Stimulated activated CD4-positive, alpha-beta T cell treated with anti-CD3 and anti-CD28 coated beads, Interleukin-1b, Interleukin-23, amount 100 ng/mL, for 48 hours (primary cell): ENCODE results near the gene PPP1R14C.

Experiments used
- DNase-seq: peaks from one replicate; pipeline ENCODE4 v3.0.0-alpha.2; 2020

PPP1R14C gene

GRCh38 chr6:150228072-150228733 lies 85.4 kb downstream of the PPP1R14C start:
- no peak for DNase-seq

- peak; percentile 5 for DNase-seq
Observed at GRCh38 chr6:150229436-150230163, 86.8 kb downstream of the PPP1R14C start.

GRCh38 chr6:150230164-150230561 lies 87.3 kb downstream of the PPP1R14C start:
- no peak for DNase-seq

DNA sequence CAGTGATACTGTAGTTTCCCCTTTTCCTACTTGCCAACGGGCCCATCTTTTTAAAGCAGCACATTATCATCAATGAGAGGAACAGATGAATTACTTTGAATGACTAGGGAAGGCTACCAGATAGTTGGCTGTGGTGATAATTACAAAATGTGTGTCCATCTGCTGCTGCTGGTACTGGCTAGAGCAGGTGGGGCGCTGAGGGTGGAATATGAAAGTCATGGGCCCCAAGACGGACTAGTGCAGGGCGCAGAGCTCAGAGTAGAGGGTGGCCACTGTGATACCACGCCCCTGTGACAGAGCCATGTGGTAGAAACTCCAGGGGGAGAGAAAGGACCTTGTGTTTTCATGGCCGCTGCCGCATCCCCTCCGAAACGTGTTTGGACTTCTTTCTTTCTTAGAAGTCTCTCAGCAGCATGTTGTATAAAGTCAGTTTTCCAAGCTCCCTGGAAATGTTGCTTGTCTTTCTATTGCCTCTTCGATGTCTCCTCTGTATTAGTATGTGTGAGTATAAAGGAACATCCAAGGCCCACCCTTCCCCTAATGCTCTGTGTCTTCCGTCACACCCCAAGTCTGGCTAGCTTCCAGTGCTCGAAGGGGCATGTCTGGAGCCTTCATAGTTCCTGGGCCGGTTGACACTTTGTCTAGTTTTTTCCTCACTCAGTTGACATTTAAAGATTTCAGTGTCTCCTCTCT lies 88.1 kb downstream of the PPP1R14C start:
- no peak for DNase-seq

DNA sequence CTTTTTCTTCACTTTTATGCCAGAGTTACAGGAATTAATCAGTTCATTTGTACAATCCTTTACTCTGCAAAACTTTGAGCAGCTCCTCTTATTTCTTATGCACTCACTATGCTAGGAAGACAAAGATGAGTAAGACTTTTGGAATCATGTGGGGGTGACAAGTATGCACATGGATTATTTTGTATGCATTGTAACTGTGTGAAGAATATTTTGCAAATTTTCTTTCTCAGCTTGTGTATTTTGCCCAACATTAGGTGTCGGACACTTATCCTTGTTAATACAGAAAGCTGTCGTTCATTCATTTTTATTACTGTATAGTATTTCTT lies 88.6 kb downstream of the PPP1R14C start:
- DNase-seq, result no peak

GRCh38 chr6:150233843-150234269 lies 91.0 kb downstream of the PPP1R14C start:
- no peak for DNase-seq

DNA sequence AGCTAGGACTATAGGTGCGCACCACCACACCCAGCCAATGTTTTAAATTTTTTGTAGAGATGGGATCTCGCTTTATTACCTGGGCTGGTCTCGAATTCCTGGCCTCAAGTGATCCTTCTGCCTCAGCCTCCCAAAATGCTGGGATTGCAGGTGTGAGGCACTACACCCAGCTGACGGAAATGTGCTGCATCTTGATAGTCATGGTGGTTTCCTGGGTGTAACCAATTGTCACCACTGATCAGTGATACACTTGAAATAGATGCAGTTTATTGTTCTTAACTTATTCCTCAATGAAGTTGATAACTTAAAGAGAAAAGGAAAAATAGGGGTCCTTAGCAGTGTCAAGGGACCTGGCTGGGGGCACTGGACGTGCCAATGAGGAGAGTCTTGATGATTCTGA lies 92.4 kb downstream of the PPP1R14C start:
- no peak for DNase-seq

GRCh38 chr6:150236114-150236513 lies 93.3 kb downstream of the PPP1R14C start:
- no peak for DNase-seq

GRCh38 chr6:150236544-150236943 lies 93.7 kb downstream of the PPP1R14C start:
- DNase-seq, result no peak

GRCh38 chr6:150237626-150238025 lies 94.8 kb downstream of the PPP1R14C start:
- no peak for DNase-seq

DNA sequence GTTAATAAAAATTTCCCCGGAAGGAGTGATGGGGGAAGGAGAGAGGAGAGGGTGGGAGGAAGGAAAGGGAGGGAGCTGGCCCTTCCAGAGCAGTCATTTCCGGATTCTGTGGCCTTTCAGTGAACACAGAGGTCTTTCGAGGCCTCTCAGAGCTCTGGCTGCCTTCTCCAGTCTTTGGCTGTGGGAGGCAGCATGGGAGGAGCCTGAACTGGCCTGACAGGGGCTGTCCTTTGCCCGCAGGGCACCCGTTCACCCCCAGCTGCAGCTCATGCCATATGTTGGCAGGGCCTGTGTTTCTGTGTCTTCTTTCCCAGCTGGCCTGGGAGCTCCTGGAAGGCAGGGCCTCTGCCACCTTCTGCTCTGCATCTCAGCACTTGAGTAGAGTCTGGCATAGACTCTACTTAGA lies 95.5 kb downstream of the PPP1R14C start:
- DNase-seq, result no peak

DNA sequence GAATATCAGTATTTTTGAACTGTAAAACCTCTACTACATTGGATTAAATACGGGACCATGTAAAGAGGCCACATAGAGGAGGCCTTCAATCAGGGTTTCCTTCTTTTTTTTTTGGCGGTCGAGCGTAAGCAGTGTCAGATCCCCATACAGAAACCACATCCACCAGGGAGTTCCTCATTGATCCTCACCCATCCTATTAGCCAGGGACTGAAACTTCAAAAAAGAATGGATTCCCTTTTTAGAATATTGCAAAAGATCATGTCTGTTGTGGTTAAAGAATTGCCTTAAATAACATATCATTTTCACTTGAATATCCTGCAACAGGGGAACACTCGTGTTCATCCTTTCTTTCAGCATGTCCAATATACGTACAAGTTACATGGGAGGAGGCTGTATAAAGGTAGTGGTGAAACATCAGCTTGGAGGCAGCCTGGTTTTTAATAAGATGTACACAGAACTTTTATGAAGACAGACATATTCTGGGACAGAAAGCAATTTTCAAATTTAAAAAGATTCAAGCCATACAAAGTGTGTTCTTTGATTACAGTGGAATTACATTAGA lies 96.1 kb downstream of the PPP1R14C start:
- DNase-seq, result no peak

DNA sequence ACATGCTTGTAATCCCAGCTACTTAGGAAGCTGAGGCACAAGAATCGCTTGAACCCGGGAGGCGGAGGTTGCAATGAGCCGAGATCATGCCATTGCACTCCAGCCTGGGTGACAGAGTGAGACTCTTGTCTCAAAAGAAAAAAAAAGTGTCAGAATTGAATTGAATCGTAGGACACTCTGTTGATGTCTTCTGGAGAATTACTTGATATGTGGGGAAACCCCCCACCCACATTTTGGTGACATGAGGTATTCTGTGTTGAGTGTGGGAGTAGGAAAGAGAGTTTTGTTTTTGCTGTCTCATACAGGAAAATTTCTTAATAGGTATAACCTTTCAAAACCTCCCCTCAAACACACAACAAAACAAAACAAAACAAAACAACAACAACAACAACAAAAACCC lies 98.9 kb downstream of the PPP1R14C start:
- DNase-seq, result peak; percentile 69

DNA sequence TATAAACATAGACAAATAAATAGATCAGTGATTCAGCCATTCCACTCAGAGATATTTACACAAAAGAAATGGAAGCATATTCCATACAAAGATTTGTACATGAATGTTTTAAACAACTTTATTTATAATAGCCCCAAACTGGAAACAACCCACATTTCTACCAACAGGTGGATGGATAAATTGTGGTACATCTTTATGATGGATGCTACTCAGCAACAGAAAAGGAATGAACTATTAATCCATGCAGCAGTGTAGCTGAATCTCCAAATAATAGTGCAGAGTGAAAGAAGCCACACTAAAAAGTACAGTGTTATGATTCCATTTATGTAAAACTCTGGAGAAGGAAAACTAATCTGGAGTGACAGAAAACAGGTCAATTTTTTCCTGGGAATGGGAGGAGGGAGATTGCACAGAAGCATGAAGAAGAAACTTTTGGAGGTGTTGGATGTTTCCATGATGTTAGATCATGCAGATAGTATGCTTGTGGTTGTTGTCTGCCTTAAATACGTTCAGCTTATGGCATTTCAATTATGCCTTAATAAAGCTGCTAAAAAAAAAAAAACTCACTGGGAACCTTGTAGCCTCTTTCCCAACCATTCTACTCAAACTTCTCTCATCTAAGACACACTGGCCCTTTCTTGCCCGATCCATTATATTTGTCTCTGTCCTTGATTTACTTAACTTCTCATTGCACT lies 100.9 kb downstream of the PPP1R14C start:
- no peak for DNase-seq

DNA sequence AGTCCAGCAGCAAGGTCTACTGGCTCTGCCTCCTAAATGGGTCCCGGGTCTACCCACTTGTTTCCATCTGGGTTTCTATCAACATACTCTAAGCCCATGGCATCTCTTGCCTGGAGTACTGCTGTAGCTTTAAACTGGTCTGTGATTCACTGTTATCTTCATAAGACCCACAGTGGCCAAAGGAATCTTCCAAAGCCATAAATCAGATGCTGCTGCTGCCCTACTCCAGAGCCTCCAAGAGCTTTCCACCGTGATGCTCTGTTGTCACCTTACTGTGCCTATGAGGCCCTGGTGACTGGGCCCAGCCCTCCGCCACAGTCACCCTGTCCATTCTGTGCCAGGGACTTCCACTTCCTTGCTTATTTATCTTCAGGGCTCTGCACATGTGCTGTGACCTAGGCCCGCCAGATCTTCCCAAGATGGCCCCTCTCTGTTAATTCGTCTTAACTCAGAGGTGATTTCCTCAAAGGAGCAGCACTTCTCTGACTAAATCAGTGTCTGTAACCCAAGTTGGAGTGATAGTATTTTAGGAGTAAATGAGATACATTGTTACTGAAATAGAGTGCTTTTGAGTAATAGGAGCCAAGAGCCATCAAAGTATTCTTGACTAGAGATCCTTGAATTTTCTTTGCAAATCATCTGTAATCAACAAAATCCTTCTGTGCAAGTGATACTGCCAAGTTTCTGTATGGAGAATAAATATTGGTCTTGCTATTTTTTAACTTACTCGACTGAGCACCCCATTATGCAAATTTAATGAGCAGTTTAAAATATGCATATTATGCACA lies 102.5 kb downstream of the PPP1R14C start:
- no peak for DNase-seq

DNA sequence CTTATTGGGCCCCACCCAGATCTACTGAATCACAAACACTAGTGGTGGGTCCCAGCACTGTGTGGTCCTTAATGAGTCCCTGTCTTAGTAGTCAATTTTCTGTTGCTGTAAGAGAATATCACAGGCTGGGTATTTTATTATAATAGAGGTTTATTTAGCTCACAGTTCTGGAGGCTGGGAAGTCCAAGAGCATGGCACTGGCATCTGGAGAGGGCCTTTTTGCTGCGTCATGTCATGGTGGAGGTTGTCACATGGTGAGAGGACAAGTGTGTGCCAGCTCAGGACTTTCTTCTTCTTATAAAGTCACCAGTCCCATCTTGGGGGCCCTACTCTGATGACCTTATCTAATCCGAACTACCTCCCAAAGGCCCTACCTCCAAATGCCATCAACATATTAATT lies 105.0 kb downstream of the PPP1R14C start:
- DNase-seq, result no peak

- no peak for DNase-seq
Observed at GRCh38 chr6:150248300-150248699, 105.5 kb downstream of the PPP1R14C start.

- DNase-seq, result no peak
Observed at GRCh38 chr6:150249261-150249660, 106.4 kb downstream of the PPP1R14C start.

- no peak for DNase-seq
Observed at GRCh38 chr6:150250826-150251225, 108.0 kb downstream of the PPP1R14C start.

DNA sequence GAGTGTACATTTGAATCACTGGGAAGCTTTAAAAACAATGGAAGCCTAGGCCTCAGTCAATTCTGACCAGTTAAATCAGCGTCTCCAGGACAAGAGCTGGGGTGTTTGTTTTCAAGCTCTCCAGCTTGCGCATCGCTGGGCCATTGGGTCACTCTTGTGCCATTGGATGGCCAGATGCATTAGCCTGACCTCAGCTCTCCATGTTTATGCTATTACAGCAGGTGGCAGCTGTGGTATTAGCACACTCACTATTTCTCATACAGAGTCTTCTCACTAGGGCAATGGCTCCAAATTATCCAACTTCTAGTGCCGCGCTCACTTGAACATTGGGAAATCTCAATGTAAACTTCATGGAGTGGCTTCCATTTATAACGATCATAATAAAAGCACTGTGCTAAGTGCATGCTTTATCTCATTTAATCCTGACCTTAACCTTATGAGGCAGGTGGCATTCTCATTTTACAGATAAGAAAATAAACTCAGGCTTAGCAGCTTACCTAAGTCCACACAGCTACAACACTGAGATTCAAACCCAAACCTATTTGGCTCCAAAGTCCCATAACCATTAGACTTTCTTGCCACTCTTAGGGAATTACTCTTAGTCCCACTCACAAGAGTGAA lies 108.8 kb downstream of the PPP1R14C start:
- DNase-seq, result no peak

DNA sequence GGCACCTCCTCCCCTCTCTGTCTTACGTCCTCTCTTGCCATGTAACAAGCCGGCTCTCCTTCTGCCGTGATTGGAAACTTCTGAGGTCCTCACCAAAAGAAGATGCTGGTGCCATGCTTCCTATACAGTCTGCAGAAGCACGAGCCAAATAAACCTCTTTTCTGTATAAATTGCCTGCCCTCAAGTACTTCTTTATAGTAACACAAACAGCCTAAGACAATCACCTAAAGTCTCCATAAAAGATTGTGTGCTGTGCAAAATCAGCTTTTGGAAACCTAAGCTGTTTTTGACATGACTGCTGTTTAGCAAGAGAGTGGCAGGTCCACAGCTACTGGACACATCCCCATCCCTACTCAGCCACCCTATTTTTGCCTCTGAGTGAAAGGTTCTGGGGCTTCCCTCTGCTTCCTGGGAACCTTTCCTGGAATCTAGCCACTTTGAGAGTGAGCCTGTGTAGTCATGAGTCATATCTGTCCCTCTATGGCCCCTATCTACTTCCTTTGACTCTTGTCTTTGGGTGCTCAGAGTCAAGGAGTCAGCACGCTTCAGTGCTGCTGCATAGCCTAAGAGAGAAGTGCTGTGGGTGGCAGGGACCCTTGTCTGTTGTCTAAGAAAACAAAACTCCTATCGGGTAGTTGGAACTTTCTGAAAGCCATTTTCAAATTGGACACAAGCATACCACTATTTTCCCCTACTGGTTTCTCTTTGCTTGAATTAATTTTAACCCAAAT lies 110.0 kb downstream of the PPP1R14C start:
- DNase-seq, result no peak
